AG04450 (cell line): ENCODE data around the gene CHD9. TPM values are rescaled to one million over a fixed set of nuclear protein-coding genes. Genes with fewer than 3 reads are reported as not detected.
A peak's percentile ranks its signal among the peaks of the same experiment; 100 is the strongest.
"Not testable (repeated sequence)": the region's sequence is repeated elsewhere in the genome, so short reads cannot be mapped to it uniquely, and the experiment has no call there.

Experiments used
- CTCF ChIA-PET: fragments of 300-600, 350-600 bp; formaldehyde crosslinking; extraction: SDS; loops from one replicate; lab custom pipeline; 2022; ENCODE audit warnings: antibody characterized with exemption, inconsistent platforms; lab: Charles Lee
- POLR2A ChIA-PET: fragments of 350-600 bp; formaldehyde crosslinking; extraction: SDS; loops from one replicate; lab custom pipeline; 2021; ENCODE audit warnings: antibody characterized with exemption, inconsistent platforms; lab: Yijun Ruan, JAX
- DNase-seq: peaks from one replicate; pipeline ENCODE4 v3.0.0-alpha.2; 2011; ENCODE audit warnings: low read depth, low spot score
- H3K27ac ChIP-seq: one replicate; pipeline ENCODE4 v1.5.1; 2012; ENCODE audit warnings: low read depth, low read length, control low read depth
- H3K27me3 ChIP-seq: one replicate; pipeline ENCODE4 v1.6.0; 2012; ENCODE audit warnings: low read length; ENCODE audit not compliant: control insufficient read depth, insufficient read depth
- H3K4me3 ChIP-seq: 2 replicates; pipeline ENCODE4 v1.5.1; 2011; ENCODE audit warnings: mild to moderate bottlenecking, low read depth, low read length, control low read depth
- H3K9me3 ChIP-seq: 2 replicates; pipeline ENCODE4 v1.5.1; 2012; ENCODE audit warnings: low read length; ENCODE audit not compliant: control insufficient read depth, insufficient read depth
- CTCF ChIP-seq: IDR thresholded peaks from 2 replicates; pipeline ENCODE4 v1.5.1; 2011; ENCODE audit warnings: low read depth, low read length, control low read depth, inconsistent platforms
- polyA plus RNA-seq: library from polyadenylated mRNA; depleted of rRNA; stranded (reverse); fragments of >200 nt; gene quantifications from 2 replicates; pipeline ENCODE4 v1.2.3, GENCODE V29; 2011

The CHD9 gene
- polyA plus RNA-seq, 1 experiment = 42.6 TPM

GRCh38 chr16:53071748-53072301, 17.0 kb downstream of the CHD9 start:
- ChIA-PET POLR2A (no interaction called here), CTCF (no interaction called here)
- H3K27me3 ChIP-seq = no peaks in the 10 kb centered on the region
- no peak overlapping the region for H3K27ac ChIP-seq
- H3K4me3 ChIP-seq = no peak overlapping the region
- H3K9me3 ChIP-seq = peaks cover 5% of the 10 kb centered on the region
- DNase-seq = no peak
- no peak for TF ChIP-seq CTCF

- POLR2A ChIA-PET = no interaction called here
- no peak overlapping the region for H3K4me3 ChIP-seq
- CTCF ChIA-PET = no interaction called here
- DNase-seq = no peak
- peaks cover 5% of the 10 kb centered on the region for H3K9me3 ChIP-seq
- H3K27ac ChIP-seq = no peak overlapping the region
- TF ChIP-seq CTCF = no peak
- no peaks in the 10 kb centered on the region for H3K27me3 ChIP-seq
Measured at GRCh38 chr16:53073022-53073421, 18.2 kb downstream of the CHD9 start.

- POLR2A ChIA-PET, H3K27me3 ChIP-seq, H3K9me3 ChIP-seq, DNase-seq, H3K27ac ChIP-seq, H3K4me3 ChIP-seq, CTCF ChIA-PET: not testable (repeated sequence)
Measured at GRCh38 chr16:53074296-53074695, 19.5 kb downstream of the CHD9 start.

- H3K27me3 ChIP-seq, DNase-seq, H3K9me3 ChIP-seq, H3K4me3 ChIP-seq, POLR2A ChIA-PET, H3K27ac ChIP-seq, CTCF ChIA-PET: not testable (repeated sequence)
Measured at GRCh38 chr16:53075461-53075860, 20.7 kb downstream of the CHD9 start.

GRCh38 chr16:53078247-53078646, 23.5 kb downstream of the CHD9 start:
- Histone ChIP-seq H3K9me3 (peaks cover 5% of the 10 kb centered on the region), H3K4me3 (no peak overlapping the region), H3K27me3 (no peaks in the 10 kb centered on the region), H3K27ac (no peak overlapping the region)
- POLR2A ChIA-PET = interaction anchor here (1.6 kb wide), 1 partner anchor 21 kb away, joined by 3 read pairs; no protein-coding TSS in a partner anchor
- no peak for TF ChIP-seq CTCF
- CTCF ChIA-PET = interaction anchor here (1.5 to 2.7 kb wide), 2 partner anchors 23 to 130 kb away, joined by 3 to 11 read pairs; partner anchors contain the start of gene CHD9
- DNase-seq = no peak

- DNase-seq = no peak
- H3K27ac ChIP-seq = peak overlapping the region; percentile 11
- TF ChIP-seq CTCF = no peak
- H3K9me3 ChIP-seq = peaks cover 5% of the 10 kb centered on the region
- ChIA-PET POLR2A (interaction anchor here (1.6 to 2.8 kb wide), 2 partner anchors 12 to 21 kb away, joined by 3 to 22 read pairs; no protein-coding TSS in a partner anchor), CTCF (interaction anchor here (0.6 to 2.7 kb wide), 6 partner anchors 24 to 129 kb away, joined by 3 to 11 read pairs (median 3); partner anchors contain the start of gene CHD9)
- H3K27me3 ChIP-seq = no peaks in the 10 kb centered on the region
- no peak overlapping the region for H3K4me3 ChIP-seq
Measured at GRCh38 chr16:53078765-53079485, 24.1 kb downstream of the CHD9 start.
